GM23248 (cell line): Measurements from ENCODE around the gene OR2AE1. TPM values are rescaled to one million over a fixed set of nuclear protein-coding genes. Genes with fewer than 3 reads are reported as not detected.

Source experiments
- DNase-seq: peaks from one replicate; pipeline ENCODE4 v3.0.0-alpha.2; 2015
- H2AFZ ChIP-seq: fragments of 200-600 bp; sonication (generic); 2 replicates; pipeline ENCODE4 v1.6.1; 2016; ENCODE audit warnings: antibody characterized with exemption
- H3F3A ChIP-seq: fragments of 200-600 bp; sonication (generic); 2 replicates; pipeline ENCODE4 v1.6.1; 2016; ENCODE audit warnings: mild to moderate bottlenecking, antibody characterized with exemption, mixed run types; ENCODE audit not compliant: insufficient read depth
- H3K27ac ChIP-seq: fragments of 200-600 bp; sonication (generic); 2 replicates; pipeline ENCODE4 v1.5.1; 2016; ENCODE audit warnings: mild to moderate bottlenecking
- H3K27me3 ChIP-seq: fragments of 200-600 bp; sonication (generic); replicated peaks from 2 replicates; pipeline ENCODE4 v1.6.1; 2016; ENCODE audit warnings: mild to moderate bottlenecking; ENCODE audit not compliant: insufficient read depth
- H3K36me3 ChIP-seq: fragments of 200-600 bp; sonication (generic); 2 replicates; pipeline ENCODE4 v1.6.1; 2016; ENCODE audit warnings: low read depth, mild to moderate bottlenecking
- H3K4me1 ChIP-seq: fragments of 200-600 bp; sonication (generic); 2 replicates; pipeline ENCODE4 v1.6.1; 2016; ENCODE audit warnings: mild to moderate bottlenecking; ENCODE audit not compliant: insufficient read depth
- H3K4me2 ChIP-seq: fragments of 200-600 bp; sonication (generic); one replicate; pipeline ENCODE4 v1.6.1; 2016; ENCODE audit warnings: mild to moderate bottlenecking; ENCODE audit not compliant: unreplicated experiment
- H3K4me3 ChIP-seq: fragments of 200-600 bp; sonication (generic); 2 replicates; pipeline ENCODE4 v1.5.1; 2016; ENCODE audit warnings: mild to moderate bottlenecking
- H3K79me2 ChIP-seq: fragments of 200-600 bp; sonication (generic); 2 replicates; pipeline ENCODE4 v1.6.1; 2016; ENCODE audit warnings: mild to moderate bottlenecking; ENCODE audit not compliant: insufficient read depth
- H3K9ac ChIP-seq: fragments of 200-600 bp; sonication (generic); 2 replicates; pipeline ENCODE4 v1.6.1; 2016; ENCODE audit warnings: mild to moderate bottlenecking
- H3K9me2 ChIP-seq: fragments of 200-600 bp; sonication (generic); 2 replicates; pipeline ENCODE4 v1.6.1; 2016; ENCODE audit warnings: mixed run types, mild to moderate bottlenecking, moderate library complexity; ENCODE audit not compliant: insufficient read depth
- H3K9me3 ChIP-seq: fragments of 200-600 bp; sonication (generic); one replicate; pipeline ENCODE4 v1.6.1; 2017; ENCODE audit warnings: low read depth
- H4K20me1 ChIP-seq: fragments of 200-600 bp; sonication (generic); 2 replicates; pipeline ENCODE4 v1.6.0; 2016; ENCODE audit not compliant: insufficient read depth
- EZH2 ChIP-seq: fragments of 200-600 bp; sonication (generic); IDR thresholded peaks from 2 replicates; pipeline ENCODE4 v1.6.1; 2018; ENCODE audit warnings: antibody characterized with exemption, mild to moderate bottlenecking; ENCODE audit not compliant: insufficient read depth, poor library complexity, severe bottlenecking
- EZH2phosphoT487 ChIP-seq: fragments of 200-600 bp; sonication (generic); IDR thresholded peaks from 2 replicates; pipeline ENCODE4 v1.6.1; 2018; ENCODE audit warnings: antibody characterized with exemption, moderate library complexity, mild to moderate bottlenecking, low read depth; ENCODE audit not compliant: insufficient read depth
- WGBS, 2 experiments: methylation state at CpG; one replicate each; pipeline ENCODE4 v1.1.6; 2015 to 2017; ENCODE audit warnings: low lambda C conversion rate in 2 of 2, low coverage in 1 of 2; ENCODE audit errors: missing lambda C conversion rate in 2 of 2; 5-methylcytosine and 5-hydroxymethylcytosine counted together
- in situ Hi-C: fragments of 300-500 bp; cut with MboI; formaldehyde crosslinking; loops from 2 replicates; pipeline ENCODE4 v1.15.0; 2020
- polyA plus RNA-seq: library from polyadenylated mRNA; unstranded; fragments of >200 nt; fragmentation: Nextera tagmentation; extraction: Ambion mirVana; gene quantifications from 2 replicates; pipeline ENCODE4 v1.2.1, GENCODE V29; 2016
- total RNA-seq: library from RNA; depleted of rRNA; stranded (reverse); fragments of >200 nt; shearing (Covaris generic); gene quantifications from 2 replicates; pipeline ENCODE4 v1.2.3, GENCODE V29; 2014

Gene OR2AE1
- total and polyA plus RNA-seq, 2 experiments from 2014 or later, result not detected

DNA sequence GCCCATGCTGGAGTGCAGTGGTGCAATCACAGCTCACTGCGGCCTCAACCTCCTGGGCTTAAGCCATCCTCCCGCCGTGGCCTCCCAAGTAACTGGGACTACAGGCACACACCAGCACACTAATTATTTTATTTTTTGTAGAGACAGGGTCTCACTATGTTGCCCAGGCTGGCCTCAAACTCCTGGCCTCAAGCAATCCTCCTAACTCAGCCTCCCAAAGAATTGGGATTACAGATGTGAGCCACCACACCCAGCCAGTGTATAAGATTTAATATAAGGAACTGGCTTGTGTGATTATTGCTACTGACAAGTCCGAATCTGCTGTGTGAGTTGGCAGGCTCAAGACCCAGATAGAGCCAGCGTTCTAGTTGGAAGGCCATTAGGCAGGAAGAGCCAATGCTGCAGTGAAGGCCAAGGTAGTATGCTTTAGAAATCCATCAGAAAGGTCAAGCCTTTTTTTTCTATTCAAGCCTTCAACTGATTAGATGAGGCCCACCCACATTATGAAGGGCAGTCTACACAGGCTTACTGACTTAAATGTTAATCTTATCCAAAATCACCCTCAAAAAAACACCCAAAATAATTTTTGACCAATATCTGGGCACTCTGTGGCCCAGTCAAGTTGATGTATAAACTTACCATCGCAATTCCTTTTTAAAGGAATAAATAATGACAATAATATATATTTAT lies 23.1 kb upstream of the OR2AE1 start:
- H3K4me1 ChIP-seq, result no peaks in the 10 kb centered on the region
- no peaks in the 10 kb centered on the region for H3K9me2 ChIP-seq
- no peak overlapping the region for H2AFZ ChIP-seq
- no peak overlapping the region for H3K9ac ChIP-seq
- no peaks in the 10 kb centered on the region for H4K20me1 ChIP-seq
- DNase-seq, result no peak
- H3K79me2 ChIP-seq, result 0 out of 2 replicates have a peak, but pooled peaks cover 6% of the 10 kb centered on the region
- H3K4me2 ChIP-seq, result no peak overlapping the region
- H3K27ac ChIP-seq, result no peak overlapping the region
- peaks cover 44% of the 10 kb centered on the region for H3K36me3 ChIP-seq
- TF ChIP-seq EZH2phosphoT487 (no peak), EZH2 (no peak)
- no peaks in the 10 kb centered on the region for H3K9me3 ChIP-seq
- 99 to 100% methylated on average over 6 of the region's 6 CpGs for WGBS, 2 experiments
- in situ Hi-C loops, result no loop called here
- 0 out of 2 replicates have a peak, but pooled peaks cover 5% of the 10 kb centered on the region for H3F3A ChIP-seq
- no peaks in the 10 kb centered on the region for H3K27me3 ChIP-seq
- no peak overlapping the region for H3K4me3 ChIP-seq

DNA sequence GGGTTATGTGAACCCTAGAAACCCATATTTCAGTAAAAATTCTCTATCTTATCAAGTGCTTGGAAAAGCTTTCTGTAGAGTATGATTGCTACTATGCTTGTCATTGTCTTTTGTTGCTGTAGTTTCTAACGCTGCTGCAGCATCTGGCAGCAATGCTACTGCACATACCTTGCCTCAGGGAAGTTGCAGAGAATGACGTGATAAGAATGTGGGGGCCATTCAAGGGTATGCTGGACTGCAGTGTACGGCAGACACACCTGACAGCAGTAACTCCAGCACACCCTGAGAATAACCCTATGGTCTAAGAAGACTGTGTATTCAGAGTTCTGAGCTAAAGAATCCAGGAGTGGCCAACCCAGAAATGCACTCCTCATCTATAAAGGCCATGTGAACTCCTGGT lies 22.0 kb upstream of the OR2AE1 start:
- 48 to 49% methylated on average over 3 of the region's 3 CpGs for WGBS, 2 experiments

GRCh38 chr7:99898023-99898357 lies 21.2 kb upstream of the OR2AE1 start:
- H3K4me1 ChIP-seq, result no peaks in the 10 kb centered on the region
- 0 out of 2 replicates have a peak, but pooled peaks cover 5% of the 10 kb centered on the region for H3F3A ChIP-seq
- DNase-seq, result no peak
- H2AFZ ChIP-seq, result no peak overlapping the region
- 96% methylated on average over 2 of the region's 2 CpGs for WGBS, 2 experiments
- no peak overlapping the region for H3K9ac ChIP-seq
- H3K79me2 ChIP-seq, result no peaks in the 10 kb centered on the region
- in situ Hi-C loops, result no loop called here
- H3K27me3 ChIP-seq, result no peaks in the 10 kb centered on the region
- H4K20me1 ChIP-seq, result no peaks in the 10 kb centered on the region
- TF ChIP-seq EZH2phosphoT487, result no peak
- H3K9me3 ChIP-seq, result no peaks in the 10 kb centered on the region
- H3K4me3 ChIP-seq, result no peak overlapping the region
- H3K9me2 ChIP-seq, result no peaks in the 10 kb centered on the region
- no peak overlapping the region for H3K27ac ChIP-seq
- no peak overlapping the region for H3K4me2 ChIP-seq
- peaks cover 32% of the 10 kb centered on the region for H3K36me3 ChIP-seq

More for the DNA sequence above, 22.0 kb upstream of the OR2AE1 start:
- Histone ChIP-seq H3K4me2 (no peak overlapping the region), H3K36me3 (peaks cover 41% of the 10 kb centered on the region), H3K9ac (no peak overlapping the region), H3K9me2 (no peaks in the 10 kb centered on the region), H3F3A (0 out of 2 replicates have a peak, but pooled peaks cover 5% of the 10 kb centered on the region), H3K79me2 (no peaks in the 10 kb centered on the region), H4K20me1 (no peaks in the 10 kb centered on the region), H2AFZ (no peak overlapping the region), H3K9me3 (no peaks in the 10 kb centered on the region), H3K4me1 (no peaks in the 10 kb centered on the region), H3K27me3 (no peaks in the 10 kb centered on the region), H3K4me3 (no peak overlapping the region), H3K27ac (no peak overlapping the region)
- no peak for DNase-seq
- in situ Hi-C loops, result no loop called here
- TF ChIP-seq EZH2phosphoT487 (no peak), EZH2 (no peak)

- no peak overlapping the region for H3K4me3 ChIP-seq
- TF ChIP-seq EZH2 (no peak), EZH2phosphoT487 (no peak)
- H4K20me1 ChIP-seq, result no peaks in the 10 kb centered on the region
- WGBS, 2 experiments, result 91 to 93% methylated on average over 6 of the region's 6 CpGs
- H3K4me1 ChIP-seq, result no peaks in the 10 kb centered on the region
- H3K36me3 ChIP-seq, result peaks cover 27% of the 10 kb centered on the region
- no peak overlapping the region for H3K9ac ChIP-seq
- H3K9me2 ChIP-seq, result no peaks in the 10 kb centered on the region
- H3F3A ChIP-seq, result 0 out of 2 replicates have a peak, but pooled peaks cover 5% of the 10 kb centered on the region
- H3K27ac ChIP-seq, result no peak overlapping the region
- H3K79me2 ChIP-seq, result no peaks in the 10 kb centered on the region
- no peaks in the 10 kb centered on the region for H3K27me3 ChIP-seq
- in situ Hi-C loops, result no loop called here
- no peak for DNase-seq
- H3K4me2 ChIP-seq, result no peak overlapping the region
- H3K9me3 ChIP-seq, result no peaks in the 10 kb centered on the region
- H2AFZ ChIP-seq, result no peak overlapping the region
Observed at GRCh38 chr7:99897322-99898022, 20.6 kb upstream of the OR2AE1 start.

- in situ Hi-C loops, result no loop called here
- H4K20me1 ChIP-seq, result no peaks in the 10 kb centered on the region
- no peak overlapping the region for H3K4me3 ChIP-seq
- no peak for DNase-seq
- TF ChIP-seq EZH2 (no peak), EZH2phosphoT487 (no peak)
- no peaks in the 10 kb centered on the region; the same call in 1 of the 2 replicates for H3K36me3 ChIP-seq
- H3K9ac ChIP-seq, result no peak overlapping the region
- no peaks in the 10 kb centered on the region for H3K4me1 ChIP-seq
- no peaks in the 10 kb centered on the region for H3K9me3 ChIP-seq
- no peaks in the 10 kb centered on the region for H3K9me2 ChIP-seq
- no peak overlapping the region for H2AFZ ChIP-seq
- H3F3A ChIP-seq, result 0 out of 2 replicates have a peak, but pooled peaks cover 5% of the 10 kb centered on the region
- no peaks in the 10 kb centered on the region for H3K27me3 ChIP-seq
- H3K79me2 ChIP-seq, result no peaks in the 10 kb centered on the region
- no peak overlapping the region for H3K27ac ChIP-seq
- H3K4me2 ChIP-seq, result no peak overlapping the region
Observed at GRCh38 chr7:99894738-99895137, 17.9 kb upstream of the OR2AE1 start.
